ENCODE data around the gene PAQR9. TPM values are rescaled to one million over a fixed set of nuclear protein-coding genes. Genes with fewer than 3 reads are reported as not detected.

Gene PAQR9
- total RNA-seq, 1 donor, result not detected

DNA sequence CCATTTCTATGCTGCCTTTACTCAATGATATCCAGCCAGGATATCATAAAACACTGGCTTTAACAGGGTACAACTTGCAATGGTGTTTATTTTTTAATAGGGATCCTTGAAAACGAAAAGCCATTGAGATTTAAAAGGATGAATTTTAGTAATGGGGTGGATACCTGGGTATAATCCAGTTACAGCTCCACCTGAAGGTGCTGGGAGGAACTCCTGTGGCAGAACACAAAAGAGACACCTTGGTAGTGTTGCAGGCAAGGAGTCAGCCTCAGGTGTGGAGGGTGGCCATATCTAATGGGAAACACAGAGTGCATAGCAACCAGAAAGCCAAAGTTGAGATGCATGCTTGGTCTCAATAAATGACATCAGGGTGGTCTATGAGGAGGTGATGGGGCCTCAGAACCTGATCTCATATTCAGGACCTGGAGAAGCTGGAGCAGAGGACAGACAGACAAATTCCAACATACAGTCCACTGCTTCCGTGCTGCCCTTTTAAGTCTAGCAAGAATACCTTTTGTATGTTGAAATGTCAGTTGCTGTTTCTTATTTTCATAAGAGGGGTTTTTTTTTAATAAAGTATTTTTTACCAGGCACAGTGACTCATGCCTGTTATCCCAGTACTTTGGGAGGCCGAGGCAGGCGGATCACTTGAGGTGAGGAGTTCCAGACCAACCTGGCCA is 12.0 kb upstream of the PAQR9 start:
- DNase-seq (ENCODE audit: insufficient read length, low spot score, missing footprints), result no peak
- Histone ChIP-seq H3K4me2 (ENCODE audit: insufficient read depth, low read length) (no peak overlapping the region), H3K27ac (ENCODE audit: low read depth, low read length) (no peak overlapping the region)

DNA sequence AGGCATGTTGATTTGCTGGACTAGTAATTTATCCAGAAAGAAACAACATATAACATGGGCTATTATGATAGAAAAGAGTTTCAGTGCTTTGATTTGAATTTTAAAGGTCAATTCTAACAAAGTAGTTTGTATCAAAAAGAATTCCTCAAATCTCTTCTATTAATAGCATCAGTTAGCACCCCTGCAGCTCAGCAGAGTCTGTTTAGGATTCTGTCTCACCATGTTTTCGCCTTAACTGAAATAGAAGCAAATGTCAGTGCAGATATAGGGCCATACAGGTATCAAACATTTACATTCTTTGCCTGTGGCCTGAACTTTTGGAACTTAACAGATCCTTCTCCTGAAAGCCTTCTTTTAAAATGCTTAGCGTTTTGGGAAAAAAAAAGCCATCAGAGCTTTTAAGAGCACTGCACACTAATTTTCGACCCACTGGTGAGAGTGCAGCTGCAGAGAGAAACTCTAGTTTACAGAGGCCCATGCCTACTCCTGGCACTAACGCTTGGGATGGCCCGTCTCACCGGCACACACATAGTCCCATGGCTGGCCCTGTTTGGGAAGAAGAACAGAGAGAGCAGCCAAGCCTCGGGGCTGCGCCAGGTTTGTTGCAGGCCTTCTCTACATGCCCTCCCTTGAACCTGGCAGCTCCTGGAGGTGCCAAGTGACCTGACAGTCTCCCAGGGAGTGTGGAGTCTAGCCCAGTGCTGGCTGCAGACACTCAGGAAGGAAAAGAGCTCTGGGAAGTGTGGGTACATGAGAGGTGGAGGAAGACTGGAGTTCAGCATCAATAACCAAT is 9.9 kb upstream of the PAQR9 start:
- Histone ChIP-seq H3K9me3 (ENCODE audit: low read depth, low read length) (no peaks in the 10 kb centered on the region), H3K27ac (ENCODE audit: low read depth, low read length) (no peak overlapping the region), H3K27me3 (ENCODE audit: insufficient read depth, low read length) (peaks cover 5% of the 10 kb centered on the region), H4K20me1 (ENCODE audit: insufficient read depth, low read length) (no peaks in the 10 kb centered on the region), H3K4me3 (ENCODE audit: insufficient read depth, low read length) (no peak overlapping the region), H2AFZ (ENCODE audit: low read length) (no peak overlapping the region), H3K4me1 (ENCODE audit: insufficient read depth, low read length) (peaks cover 14% of the 10 kb centered on the region), H3K4me2 (ENCODE audit: insufficient read depth, low read length) (no peak overlapping the region), H3K79me2 (ENCODE audit: insufficient read depth, low read length) (no peaks in the 10 kb centered on the region), H3K36me3 (ENCODE audit: insufficient read depth, low read length) (no peaks in the 10 kb centered on the region)
- DNase-seq (ENCODE audit: insufficient read length, low spot score, missing footprints), result no peak
- TF ChIP-seq, protein P1, sequence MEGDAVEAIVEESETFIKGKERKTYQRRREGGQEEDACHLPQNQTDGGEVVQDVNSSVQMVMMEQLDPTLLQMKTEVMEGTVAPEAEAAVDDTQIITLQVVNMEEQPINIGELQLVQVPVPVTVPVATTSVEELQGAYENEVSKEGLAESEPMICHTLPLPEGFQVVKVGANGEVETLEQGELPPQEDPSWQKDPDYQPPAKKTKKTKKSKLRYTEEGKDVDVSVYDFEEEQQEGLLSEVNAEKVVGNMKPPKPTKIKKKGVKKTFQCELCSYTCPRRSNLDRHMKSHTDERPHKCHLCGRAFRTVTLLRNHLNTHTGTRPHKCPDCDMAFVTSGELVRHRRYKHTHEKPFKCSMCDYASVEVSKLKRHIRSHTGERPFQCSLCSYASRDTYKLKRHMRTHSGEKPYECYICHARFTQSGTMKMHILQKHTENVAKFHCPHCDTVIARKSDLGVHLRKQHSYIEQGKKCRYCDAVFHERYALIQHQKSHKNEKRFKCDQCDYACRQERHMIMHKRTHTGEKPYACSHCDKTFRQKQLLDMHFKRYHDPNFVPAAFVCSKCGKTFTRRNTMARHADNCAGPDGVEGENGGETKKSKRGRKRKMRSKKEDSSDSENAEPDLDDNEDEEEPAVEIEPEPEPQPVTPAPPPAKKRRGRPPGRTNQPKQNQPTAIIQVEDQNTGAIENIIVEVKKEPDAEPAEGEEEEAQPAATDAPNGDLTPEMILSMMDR (IDR thresholded peaks at IDR 0.05; ENCODE audit: extremely low read depth, low read depth, low read length), result no peak

More for the DNA sequence above, 12.0 kb upstream of the PAQR9 start:
- no peaks in the 10 kb centered on the region for H4K20me1 ChIP-seq (ENCODE audit: insufficient read depth, low read length)
- no peak overlapping the region for H2AFZ ChIP-seq (ENCODE audit: low read length)
- TF ChIP-seq, protein P1 (IDR thresholded peaks at IDR 0.05; ENCODE audit: extremely low read depth, low read depth, low read length), result no peak
- H3K9me3 ChIP-seq (ENCODE audit: low read depth, low read length), result no peaks in the 10 kb centered on the region
- H3K4me1 ChIP-seq (ENCODE audit: insufficient read depth, low read length), result peaks cover 14% of the 10 kb centered on the region
- peaks cover 5% of the 10 kb centered on the region for H3K27me3 ChIP-seq (ENCODE audit: insufficient read depth, low read length)
- no peaks in the 10 kb centered on the region for H3K79me2 ChIP-seq (ENCODE audit: insufficient read depth, low read length)
- H3K4me3 ChIP-seq (ENCODE audit: insufficient read depth, low read length), result no peak overlapping the region
- H3K36me3 ChIP-seq (ENCODE audit: insufficient read depth, low read length), result no peaks in the 10 kb centered on the region

DNA sequence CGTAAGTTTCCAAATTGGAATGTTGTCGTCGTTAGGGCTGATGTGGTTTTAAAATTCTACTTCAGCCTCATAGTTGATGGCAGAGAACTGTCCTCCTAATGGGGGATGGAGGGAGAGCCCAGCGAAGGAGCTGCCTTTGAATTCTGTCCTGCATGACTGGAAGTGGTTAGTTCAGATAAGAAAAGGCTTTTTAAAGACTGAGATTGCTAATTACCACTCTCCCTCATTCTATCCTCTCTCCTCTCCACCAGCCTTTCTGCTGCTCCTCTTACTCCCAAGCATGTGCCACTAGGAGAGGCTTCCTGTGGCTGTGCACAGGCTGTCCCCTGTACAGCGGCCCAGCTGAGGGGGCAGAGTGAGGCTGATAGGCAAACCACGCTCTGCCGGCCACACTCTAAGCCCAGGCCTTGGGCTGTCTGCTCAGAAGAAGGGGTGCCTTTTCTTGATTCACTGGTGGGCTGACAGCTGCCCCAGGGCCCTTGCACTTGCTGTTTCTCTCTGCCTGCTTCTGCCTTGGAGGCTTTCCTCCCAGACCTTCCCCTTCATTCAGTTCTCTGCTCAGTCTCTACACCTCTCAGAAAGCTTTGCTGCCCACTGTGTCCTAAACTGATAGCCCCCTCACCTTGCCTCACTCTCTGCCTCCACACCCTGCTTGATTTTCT is 8.7 kb upstream of the PAQR9 start:
- H2AFZ ChIP-seq (ENCODE audit: low read length), result peak overlapping the region; percentile 2
- H3K9me3 ChIP-seq (ENCODE audit: low read depth, low read length), result no peaks in the 10 kb centered on the region
- H3K4me1 ChIP-seq (ENCODE audit: insufficient read depth, low read length), result peaks cover 10% of the 10 kb centered on the region
- no peak for DNase-seq (ENCODE audit: insufficient read length, low spot score, missing footprints)
- no peaks in the 10 kb centered on the region for H4K20me1 ChIP-seq (ENCODE audit: insufficient read depth, low read length)
- H3K4me2 ChIP-seq (ENCODE audit: insufficient read depth, low read length), result no peak overlapping the region
- no peaks in the 10 kb centered on the region for H3K36me3 ChIP-seq (ENCODE audit: insufficient read depth, low read length)
- H3K79me2 ChIP-seq (ENCODE audit: insufficient read depth, low read length), result no peaks in the 10 kb centered on the region
- TF ChIP-seq, protein P1 (IDR thresholded peaks at IDR 0.05; ENCODE audit: extremely low read depth, low read depth, low read length), result no peak
- H3K27ac ChIP-seq (ENCODE audit: low read depth, low read length), result no peak overlapping the region
- H3K4me3 ChIP-seq (ENCODE audit: insufficient read depth, low read length), result no peak overlapping the region
- peaks cover 5% of the 10 kb centered on the region for H3K27me3 ChIP-seq (ENCODE audit: insufficient read depth, low read length)

DNA sequence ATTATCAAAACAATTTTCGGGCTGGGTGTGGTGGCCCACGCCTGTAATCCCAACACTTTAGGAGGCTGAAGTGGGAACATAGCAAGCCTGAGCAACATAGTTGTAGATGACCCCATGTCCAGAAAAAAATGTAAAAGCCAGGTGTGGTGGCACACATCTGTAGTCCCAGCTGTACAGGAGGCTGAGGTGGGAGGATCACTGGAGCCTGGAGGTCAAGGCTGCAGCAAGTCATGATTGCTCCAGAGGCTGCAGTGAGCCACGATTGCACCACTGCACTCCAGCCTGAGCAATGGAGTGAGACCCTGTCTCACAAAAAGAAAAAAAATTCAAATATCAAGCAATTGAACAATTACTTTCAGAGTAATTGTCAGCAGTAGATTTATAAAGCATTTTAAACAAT is 8.0 kb upstream of the PAQR9 start:
- Histone ChIP-seq H3K27me3 (ENCODE audit: insufficient read depth, low read length) (peaks cover 6% of the 10 kb centered on the region), H2AFZ (ENCODE audit: low read length) (no peak overlapping the region), H3K9me3 (ENCODE audit: low read depth, low read length) (no peaks in the 10 kb centered on the region), H3K4me3 (ENCODE audit: insufficient read depth, low read length) (no peak overlapping the region), H3K4me1 (ENCODE audit: insufficient read depth, low read length) (peaks cover 3% of the 10 kb centered on the region), H4K20me1 (ENCODE audit: insufficient read depth, low read length) (no peaks in the 10 kb centered on the region), H3K36me3 (ENCODE audit: insufficient read depth, low read length) (no peaks in the 10 kb centered on the region), H3K27ac (ENCODE audit: low read depth, low read length) (no peak overlapping the region), H3K4me2 (ENCODE audit: insufficient read depth, low read length) (no peak overlapping the region), H3K79me2 (ENCODE audit: insufficient read depth, low read length) (no peaks in the 10 kb centered on the region)
- DNase-seq (ENCODE audit: insufficient read length, low spot score, missing footprints), result no peak
- TF ChIP-seq, protein P1 (IDR thresholded peaks at IDR 0.05; ENCODE audit: extremely low read depth, low read depth, low read length), result no peak

All from osteoblast (primary cell).